Glomerular visceral epithelial cell (primary cell): ENCODE measurements around the gene ADRA2B.
A peak's percentile ranks its signal among the peaks of the same experiment; 100 is the strongest.
"Not testable (repeated sequence)": the region's sequence is repeated elsewhere in the genome, so short reads cannot be mapped to it uniquely, and the experiment has no call there.

ENCODE experiments used
- DNase-seq: peaks from one replicate; pipeline ENCODE4 v3.0.0-alpha.2; 2016; ENCODE audit errors: extremely low spot score

The ADRA2B gene

DNA sequence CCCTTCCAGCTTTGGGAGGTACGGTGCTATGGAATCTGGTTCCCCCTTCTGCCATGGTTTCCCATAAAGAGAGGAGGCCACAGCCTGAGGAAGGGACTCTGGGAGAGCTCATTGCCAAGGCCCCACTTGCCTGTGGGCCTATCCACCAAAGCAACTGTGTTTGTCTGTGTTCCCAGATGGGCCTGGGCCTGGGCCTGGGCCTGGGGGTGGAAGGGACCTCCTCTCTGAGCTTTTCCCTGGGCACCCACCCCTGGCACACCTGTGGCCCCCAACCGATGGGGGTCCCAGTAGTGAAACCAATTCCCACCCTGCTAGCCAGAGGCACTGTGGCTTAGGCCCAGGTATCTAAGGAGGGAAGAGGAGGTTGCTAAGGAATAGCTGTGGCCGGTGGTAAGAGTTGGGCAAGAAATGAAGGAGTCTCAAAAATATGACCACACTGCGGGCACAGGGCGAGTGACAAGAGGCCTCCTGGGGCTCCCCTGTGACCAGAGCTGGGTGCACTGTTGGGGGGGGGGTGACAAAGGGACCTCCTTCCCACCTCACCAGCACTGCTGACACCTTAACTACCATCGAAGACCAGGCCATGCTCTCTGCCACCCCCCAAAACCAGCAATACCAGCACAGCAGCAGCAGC is 33.8 kb upstream of the ADRA2B start:
- no peak for DNase-seq

DNA sequence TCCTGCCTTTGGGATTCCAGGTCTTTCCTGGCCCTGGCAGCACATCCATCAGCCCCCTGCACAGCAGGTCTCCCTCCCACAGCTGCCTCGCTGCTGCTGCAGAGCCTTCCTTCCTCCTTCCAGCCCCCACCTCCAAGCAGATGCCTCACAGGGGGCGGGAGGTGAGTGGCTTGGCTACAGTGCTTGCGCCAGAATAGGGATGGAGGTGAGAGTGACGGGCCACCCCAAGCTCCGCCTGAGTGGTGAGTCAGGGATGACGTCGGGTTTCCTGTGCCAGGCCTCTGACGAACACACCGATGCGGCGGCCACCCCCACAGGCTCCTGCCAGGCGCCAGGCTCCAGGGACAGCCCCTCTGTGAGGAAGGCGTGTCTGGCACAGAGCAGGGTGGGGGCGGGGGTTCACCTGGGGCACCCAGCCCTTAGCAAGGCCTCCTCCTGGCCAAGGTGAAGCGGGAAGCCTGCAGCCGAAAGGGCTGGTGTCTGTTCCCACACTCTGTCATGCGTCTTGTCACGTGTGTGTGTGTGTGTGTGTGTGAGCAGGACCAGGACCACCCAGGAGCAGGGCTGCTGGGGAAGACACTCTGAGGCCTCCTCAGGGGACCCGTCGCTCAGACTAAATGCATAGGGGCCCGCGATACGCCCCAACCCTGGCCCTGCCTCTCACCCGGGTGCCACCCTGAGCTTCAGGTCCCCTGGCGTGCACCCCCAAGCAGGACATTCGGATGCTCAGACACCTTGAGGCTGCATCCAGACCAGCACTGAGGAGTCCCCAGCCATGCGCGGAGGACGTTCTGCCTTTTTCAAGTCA is 32.2 kb upstream of the ADRA2B start:
- DNase-seq = peak; percentile 50

DNA sequence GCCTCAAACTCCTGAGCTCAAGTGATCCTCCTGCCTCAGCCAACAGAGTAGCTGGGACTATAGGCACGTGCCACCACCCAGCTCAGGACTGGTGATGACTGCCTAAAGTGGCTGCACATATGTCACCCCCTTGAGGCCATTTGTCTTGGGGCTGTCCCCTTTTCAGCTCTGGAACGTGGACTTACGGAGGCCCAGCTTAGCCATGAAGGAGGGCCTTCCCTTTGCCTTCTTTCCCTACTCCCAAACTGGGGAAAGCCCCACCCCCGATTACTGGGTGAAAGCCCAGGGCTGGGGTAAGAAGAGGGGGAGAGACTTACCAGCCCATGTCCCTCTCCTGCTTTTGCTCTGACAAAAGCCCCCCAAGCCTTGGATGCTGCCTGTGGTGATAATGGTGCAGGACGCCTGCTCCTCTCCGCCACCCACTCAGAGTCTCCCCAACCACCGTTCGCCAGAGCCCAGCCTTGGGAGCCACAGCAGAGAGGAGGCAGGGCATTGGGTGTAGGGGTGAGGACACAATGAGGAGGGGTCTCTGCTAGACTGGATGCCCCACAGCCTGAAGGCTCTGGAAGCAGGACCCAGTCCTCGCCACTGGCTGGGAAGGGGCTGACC is 31.3 kb upstream of the ADRA2B start:
- DNase-seq = no peak

DNA sequence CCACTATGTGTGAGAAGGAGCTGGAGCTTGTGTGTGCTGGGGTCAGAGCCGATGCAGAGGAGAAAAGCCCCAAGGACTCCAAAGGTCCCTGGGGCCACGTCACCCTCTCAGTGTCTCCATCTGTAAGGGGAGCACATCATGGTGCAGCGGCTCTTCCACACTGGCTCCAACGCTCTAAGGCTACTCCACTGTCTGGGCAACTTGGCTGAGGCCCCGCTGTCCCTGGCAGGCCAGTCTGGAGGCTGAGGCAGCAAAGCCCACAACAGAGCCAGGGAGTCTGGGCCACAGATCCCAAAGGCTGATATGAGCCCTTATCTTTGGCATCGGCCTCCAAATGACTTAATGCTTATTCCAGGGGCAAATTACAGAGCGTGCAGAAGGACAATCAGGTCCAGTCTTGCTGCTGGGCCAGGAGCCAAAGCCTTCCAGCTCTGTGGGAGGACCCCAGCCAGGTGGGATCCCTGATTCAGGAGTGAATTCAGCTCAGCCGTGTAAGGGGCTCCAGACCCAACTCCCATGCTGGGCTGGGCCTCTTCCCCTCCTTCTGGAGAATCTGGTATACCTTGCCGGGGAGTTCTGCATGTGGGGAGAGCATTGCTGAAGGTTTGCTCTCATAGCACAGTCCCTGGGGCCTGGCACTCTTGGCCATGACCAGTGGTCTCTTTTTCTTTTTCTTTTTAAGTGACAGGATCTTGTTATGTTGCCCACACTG is 30.7 kb upstream of the ADRA2B start:
- no peak for DNase-seq

DNA sequence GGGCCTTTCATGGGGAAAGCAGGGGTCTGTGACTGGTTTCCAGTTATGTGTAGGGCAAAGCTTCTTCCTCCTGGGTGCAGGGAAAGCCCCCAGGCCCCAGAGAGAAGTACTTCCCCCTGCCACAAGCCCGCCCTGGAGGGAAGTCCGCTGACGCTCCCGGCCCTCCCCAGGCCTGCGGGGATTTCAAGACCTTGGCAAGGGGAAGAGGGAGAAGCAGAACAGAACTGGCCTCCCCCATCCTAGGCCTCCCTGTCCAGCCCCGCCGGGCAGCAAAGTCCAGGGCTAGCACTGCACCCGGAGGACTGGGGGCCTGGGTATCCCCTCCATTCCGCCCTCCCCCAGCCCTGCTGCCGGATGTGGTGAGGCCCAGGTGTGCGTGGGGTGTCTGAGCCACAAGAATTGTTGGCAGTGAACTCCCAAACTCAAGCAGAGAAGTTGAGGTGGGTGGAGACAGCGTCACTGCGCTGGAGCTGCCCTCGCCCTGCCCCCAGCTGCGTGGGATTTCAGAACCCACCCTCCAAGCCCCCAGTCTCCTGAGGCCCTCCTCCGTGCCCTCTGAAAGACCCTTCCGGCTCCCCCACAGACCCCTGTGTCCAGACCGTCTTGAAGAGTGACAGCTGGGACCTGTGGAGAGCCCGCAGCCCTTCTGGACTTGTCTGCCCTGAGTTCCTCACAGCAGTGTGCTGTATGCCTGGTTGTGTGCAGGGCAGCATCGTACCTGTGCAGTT is 29.9 kb upstream of the ADRA2B start:
- DNase-seq = no peak

DNA sequence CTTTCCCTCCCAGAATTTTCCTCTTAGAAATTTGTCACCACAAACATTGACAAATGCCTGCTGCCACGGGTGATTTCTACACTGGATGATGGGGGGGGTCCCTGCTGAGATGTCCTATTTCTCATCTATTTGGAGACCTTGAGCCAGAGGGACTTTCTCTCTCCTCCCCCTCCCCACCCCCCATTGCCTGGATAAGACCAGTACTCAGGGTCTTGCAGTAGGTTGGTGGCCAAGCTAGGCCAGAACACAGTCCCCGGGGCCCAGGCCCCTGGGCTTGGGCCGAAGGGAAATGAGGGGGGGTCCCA is 29.4 kb upstream of the ADRA2B start:
- DNase-seq = no peak

DNA sequence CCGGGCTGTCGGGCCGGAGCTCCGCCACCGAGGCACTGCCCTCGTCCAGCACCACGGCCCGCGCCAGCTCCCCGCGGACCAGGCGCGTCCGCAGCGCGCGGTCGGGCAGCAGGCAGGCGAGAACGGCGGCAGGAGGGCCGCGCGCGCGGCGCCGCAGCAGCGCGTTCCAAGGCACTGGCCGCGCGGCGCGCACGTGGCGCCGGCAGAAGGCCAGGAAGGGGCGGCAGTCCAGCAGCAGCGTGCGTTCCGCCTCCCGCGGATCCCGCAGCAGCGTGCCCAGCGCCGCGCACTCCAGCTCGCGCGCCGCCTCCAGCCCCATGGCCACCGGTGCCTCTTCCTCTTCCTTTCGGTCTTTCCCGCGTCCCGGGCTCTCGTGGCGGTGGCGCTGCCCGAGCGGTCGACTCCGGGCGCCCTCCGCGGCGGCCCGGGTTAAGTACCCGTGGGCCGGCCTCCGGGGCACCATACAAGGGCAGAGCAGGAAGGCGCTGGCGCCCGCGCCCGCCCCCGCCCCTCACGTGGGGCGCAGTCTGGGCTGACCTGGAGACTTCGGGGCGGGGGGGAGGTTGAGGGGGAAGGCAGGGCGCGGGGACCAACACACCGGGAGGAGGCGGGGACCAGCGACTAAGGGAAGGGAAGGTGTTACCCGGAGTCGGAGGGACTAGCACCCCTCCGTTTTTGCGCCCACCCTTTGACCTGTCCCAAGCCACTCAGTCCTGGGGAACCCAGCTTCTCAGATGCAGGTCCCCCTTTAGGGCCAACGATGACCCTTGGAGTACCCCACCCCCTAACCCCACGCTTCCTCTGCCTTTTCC is 28.9 kb upstream of the ADRA2B start, which contains the start of gene DUSP2:
Gene DUSP2 (minus strand): TSS at position 405 of the 812 bp plus-strand sequence. CDS start 86 bp downstream, at position 319.
- DNase-seq = peak; percentile 16

DNA sequence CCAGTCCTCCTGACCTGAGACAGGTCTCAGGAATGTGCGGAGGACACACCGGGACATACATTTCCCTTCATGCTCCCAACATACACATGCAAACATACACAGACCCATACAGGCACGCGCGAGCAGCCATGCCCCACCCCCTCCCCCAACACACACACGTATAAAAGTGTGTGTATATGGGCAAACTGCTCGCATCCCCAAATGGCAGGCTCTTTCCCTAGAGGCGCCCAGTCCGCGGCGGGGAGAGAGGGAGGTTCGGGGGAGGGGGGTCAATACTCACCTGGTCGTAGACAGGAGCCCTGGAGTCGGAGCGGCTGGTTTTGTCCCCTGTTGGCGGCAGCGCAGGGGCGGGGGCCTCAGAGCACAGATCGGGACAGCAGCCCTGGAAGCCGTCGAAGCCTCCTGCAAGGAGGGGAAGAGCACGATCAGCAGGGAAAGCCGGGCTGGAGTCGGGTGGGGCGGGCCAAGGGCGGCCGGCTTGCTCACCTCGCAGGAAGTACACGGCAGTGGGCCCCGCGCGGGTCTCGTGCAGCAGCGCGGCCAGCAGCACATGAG is 28.2 kb upstream of the ADRA2B start:
- no peak for DNase-seq

DNA sequence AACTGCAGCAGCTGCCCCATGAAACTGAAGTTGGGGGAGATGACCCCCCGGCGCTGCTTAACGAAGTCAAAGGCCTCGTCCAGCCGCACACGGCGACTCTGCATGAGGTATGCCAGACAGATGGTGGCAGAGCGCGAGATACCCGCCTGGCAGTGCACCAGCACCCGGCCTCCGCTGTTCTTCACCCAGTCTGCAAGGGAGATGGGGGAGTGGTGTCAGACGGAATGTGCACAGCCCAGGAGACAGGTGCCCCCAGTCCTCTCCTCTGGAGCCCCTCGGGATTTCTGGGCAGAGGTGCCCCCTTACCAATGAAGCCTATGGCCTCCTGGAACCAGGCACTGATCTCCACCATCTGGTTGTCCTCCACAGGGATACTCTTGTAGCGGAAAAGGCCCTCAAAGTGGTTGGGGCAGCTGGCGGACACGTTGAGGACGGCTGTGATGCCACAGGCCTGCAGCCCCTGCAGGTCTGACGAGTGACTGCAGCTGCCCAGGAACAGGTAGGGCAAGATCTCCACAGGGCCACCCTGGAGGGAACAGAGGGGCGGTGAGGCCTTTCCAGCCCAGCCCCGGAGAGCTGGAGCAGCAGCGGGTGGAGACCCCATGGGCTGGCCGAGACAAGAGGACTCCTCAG is 27.6 kb upstream of the ADRA2B start:
- no peak for DNase-seq

DNA sequence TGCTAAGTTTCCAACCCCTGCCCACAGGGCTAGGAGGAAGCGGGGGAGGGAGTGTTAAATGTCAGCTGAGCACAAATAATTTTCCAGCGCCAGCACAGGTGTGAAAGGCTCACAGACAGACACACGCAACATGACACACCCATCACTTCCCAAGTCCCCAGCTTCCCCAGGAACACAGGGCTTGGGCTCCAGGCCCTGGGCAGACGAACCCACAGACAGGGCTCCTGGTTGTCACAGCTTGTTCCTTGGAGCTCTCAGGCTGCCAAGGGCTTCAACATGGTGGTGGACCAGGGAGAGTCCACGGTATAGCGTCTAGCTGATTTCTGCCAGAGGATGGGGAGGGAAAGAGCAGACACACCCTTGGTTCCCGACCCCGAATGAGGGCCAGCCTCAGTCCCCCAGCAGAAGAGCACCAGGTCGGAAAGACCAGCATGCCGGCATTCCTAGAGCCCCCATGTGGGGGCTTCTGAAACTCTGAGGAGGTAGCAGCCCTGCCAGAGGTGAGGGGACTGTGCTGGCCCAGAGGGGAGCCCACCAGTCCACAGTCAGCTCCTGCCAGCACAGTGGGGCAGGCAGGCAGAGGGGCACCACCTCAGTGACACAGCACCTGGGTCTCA is 27.0 kb upstream of the ADRA2B start:
- no peak for DNase-seq

DNA sequence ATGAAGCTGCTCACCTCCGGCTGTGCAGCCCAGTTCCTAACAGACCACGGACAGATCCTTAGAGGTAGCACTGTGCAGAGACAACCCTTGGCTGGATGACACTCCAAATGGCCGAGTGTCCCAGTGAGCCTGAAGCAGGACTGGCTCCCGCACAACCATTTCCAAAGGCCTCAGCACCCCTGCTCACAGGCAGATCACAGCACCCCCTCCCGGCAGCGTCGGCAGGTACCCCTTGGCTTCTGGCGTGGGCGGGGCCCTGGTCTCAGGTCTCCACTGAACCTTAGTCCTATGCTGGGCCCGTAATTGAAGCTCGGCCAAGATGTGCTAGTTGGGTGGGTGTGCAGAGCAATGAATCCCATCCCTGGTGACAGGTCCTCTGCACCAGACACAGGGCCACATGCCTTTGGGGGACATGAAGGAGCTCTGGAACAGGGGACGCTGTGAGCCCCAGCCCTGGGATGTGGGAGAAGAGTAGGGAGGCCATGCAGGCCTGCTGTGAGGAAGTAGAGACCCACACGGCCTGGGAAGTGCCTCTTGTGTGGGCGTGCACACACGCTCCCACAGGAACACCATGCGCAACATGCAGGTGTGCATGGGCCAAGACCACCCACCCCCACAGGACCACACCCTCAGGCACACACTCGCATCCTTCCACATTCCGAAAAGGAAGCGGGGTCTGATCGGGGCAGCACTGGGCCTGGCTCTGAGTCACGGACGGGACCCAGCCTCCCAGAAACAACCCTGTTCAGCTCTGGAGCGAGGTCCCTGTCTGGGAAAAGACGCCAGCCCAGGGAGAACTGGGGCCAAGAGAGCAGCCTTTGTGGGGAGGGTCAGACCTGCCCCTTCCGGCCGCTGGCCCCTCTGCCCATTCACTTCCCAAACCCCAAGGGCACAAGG is 26.1 kb upstream of the ADRA2B start:
- DNase-seq = no peak

DNA sequence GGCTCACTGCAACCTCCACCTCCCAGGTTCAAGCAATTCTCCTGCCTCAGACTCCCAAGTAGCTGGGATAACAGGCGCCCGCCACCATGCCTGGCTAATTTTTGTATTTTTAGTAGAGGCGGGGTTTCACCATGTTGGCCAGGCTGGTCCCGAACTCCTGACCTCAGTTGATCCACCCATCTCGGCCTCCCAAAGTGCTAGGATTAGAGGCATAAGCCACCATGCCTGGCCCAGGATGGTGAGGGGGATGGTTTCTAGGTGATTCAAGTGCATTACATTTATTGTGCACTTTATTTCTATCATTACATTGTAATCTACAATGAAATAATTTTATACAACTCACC is 25.2 kb upstream of the ADRA2B start:
- not testable (repeated sequence) for DNase-seq

DNA sequence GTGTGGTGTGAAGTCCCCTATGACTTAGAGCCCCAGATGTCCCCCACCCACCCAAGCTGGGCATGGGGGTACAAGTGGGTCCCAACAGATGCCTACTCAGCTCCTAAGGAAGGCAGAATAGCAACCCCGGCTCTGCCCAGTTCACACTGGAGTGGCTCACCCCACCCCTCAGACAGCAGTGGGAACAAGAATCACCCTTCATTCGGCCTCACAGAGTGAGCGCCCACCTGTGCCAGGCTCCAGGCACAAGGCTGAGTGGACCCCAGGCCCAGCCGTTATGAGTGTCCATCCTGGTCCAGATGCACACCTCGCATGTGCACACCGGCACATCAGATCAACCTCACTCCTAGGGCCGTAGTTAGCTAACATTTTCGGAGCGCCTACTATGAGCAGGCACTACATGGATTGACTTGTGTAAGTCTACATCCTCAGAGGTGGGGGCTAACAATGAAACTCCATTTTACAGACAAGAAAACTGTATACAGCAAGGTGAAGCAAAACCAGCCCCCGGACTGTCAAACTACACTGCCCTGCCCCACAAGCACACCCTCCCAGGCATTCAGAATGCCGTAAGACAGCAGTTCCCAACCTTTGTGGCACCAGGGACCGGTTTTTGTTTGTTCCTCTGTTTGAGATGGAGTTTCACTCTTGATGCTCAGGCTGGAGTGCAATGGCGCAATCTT is 24.7 kb upstream of the ADRA2B start:
- DNase-seq = no peak

DNA sequence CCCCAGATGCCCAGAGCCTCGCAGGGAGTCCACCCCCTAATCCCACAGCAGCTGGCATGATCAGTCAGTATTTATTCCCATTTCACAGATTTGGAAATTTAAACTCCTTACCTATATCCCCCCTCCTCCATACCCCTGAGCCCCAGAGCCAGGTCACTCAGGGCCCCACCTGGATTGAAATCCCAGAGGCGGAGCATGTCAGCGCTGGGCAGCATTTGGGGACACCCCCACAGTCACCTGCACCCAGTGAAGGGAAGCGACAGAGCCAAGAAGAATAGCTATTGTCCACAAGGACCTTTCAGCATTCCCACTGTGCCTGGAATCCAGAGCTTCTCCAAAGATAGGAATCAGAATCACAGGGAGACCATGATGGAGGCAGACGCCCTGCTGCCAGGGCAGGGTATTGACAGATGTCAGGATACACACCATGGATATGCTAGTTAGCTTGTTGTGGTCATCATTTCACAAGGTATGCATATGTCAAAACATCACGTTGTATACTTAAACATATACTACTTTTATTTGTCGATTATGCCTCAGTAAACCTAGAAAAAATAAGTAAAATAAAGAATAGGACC is 22.9 kb upstream of the ADRA2B start:
- no peak for DNase-seq

DNA sequence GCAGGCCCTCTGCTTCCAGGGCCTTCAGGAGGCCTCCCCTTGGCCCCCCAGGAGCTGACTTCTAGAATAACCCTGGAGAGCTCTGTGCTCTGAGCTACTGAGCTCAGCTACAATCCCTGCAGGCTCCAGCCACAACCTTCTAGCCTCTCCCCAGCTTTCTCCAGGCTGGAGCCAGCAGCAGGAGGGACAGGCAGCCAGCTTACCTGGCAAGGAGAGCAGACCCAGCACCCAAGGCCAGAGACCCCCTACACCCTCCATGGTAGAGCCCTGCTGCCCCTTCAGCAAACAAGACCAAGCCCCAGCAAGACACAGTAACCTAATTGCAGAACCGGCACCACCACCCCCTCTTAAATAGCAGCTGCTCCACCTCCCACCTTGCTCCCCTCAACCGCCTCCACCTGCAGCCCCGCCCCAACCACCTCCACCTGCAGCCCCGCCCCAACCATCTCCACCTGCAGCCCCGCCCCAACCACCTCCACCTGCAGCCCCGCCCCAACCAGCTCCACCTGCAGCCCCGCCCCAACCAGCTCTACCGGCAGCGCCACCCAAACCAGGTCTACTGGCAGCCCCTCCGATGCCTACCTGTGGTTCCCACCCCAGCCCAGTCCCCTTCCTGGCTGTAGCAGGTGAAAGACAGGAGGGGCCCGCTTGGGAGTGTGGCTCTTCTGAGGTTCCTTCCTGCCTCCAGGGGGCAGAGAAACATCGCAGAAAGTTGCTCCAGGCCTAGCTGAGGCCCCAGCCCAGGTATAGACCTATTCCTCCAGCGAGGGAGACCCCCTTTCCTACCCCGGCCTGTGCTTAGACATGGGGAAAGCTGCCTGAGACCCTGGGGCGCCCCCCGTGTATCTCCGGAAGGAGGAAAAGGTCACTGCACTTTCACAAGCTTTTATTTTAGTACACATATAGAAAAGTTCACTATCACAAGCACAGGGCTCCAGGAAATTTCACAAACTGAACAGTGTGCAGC is 22.1 kb upstream of the ADRA2B start, which contains the start of gene ASTL:
Gene ASTL (minus strand): TSS at position 324 of the 967 bp plus-strand sequence. CDS start 66 bp downstream, at position 258.
- DNase-seq = peak; percentile 44
